ENCODE results near the gene ZNF536. TPM values are rescaled to one million over a fixed set of nuclear protein-coding genes. Genes with fewer than 3 reads are reported as not detected.
A peak's percentile ranks its signal among the peaks of the same experiment; 100 is the strongest.

ZNF536 gene
- total and polyA plus RNA-seq, 2 of the 4 experiments (the other 2 are of a cell fraction), result not detected

DNA sequence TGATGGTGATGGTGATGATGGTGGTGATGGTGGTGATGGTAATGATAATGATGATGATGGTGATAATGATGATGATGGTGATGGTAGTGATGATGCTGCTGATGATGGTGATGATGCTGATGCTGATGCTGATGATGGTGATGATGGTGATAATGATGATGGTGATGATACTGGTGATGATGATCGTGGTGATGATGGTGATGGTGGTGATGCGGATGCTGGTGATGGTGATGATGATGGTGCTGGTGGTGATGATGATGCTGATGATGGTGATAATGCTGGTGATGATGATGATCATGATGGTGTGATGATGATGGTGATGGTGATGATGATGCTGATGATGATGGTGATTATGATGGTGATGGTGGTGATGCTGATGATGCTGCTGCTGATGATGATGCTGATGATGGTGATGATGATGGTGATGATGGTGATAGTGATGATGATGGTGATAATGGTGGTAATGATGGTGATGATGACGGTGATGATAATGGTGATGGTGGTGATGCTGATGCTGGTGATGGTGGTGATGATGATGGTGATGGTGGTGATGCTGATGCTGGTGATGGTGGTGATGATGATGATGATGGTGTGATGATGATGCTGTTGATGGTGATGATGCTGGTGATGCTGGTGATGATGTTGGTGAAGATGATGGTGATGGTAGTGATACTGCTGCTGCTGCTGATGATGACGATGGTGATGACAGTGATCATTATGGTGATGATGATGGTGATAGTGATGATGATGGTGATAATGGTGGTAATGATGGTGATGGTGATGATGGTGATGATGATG, 62.8 kb downstream of the ZNF536 start:
- Histone ChIP-seq H4K8ac (ENCODE audit: low read depth in 2 of 2, low read length in 2 of 2) (no peak overlapping the region), H4K5ac (ENCODE audit: low read depth, low read length) (no peak overlapping the region), H3K27ac (ENCODE audit: insufficient read depth, low read length) (no peak overlapping the region), H2AK5ac (ENCODE audit: low read depth, low read length) (no peak overlapping the region), H2BK5ac (ENCODE audit: low read depth, low read length, poor library complexity, severe bottlenecking) (peak overlapping the region; percentile 13), H3K4me2 (ENCODE audit: low read depth, low read length) (no peak overlapping the region), H3K27me3 (ENCODE audit: control insufficient read depth, insufficient read depth, low read length) (no peaks in the 10 kb centered on the region), H3K9me1 (ENCODE audit: insufficient read depth, low read length) (no peaks in the 10 kb centered on the region), H2BK15ac (ENCODE audit: low read depth, low read length) (no peak overlapping the region), H3K4me1 (ENCODE audit: control insufficient read depth, insufficient read depth, low read length) (no peaks in the 10 kb centered on the region), H3K36me3 (ENCODE audit: control insufficient read depth, insufficient read depth, low read length) (no peaks in the 10 kb centered on the region), H4K20me1 (ENCODE audit: insufficient read depth, low read length) (no peaks in the 10 kb centered on the region), H4K91ac (ENCODE audit: insufficient read depth, low read depth, low read length) (no peak overlapping the region), H3K23ac (ENCODE audit: low read depth, low read length) (no peak overlapping the region), H3K14ac (replicated peaks; ENCODE audit: low read depth, low read length) (no peak overlapping the region), H3K56ac (ENCODE audit: extremely low read depth, insufficient read depth, low read length) (no peak overlapping the region), H3K9ac (ENCODE audit: low read depth, low read length) (no peak overlapping the region), H2AK9ac (replicated peaks; ENCODE audit: low read depth, low read length, poor library complexity) (no peak overlapping the region), H3K79me1 (ENCODE audit: low read depth in 1 of 2, low read length in 2 of 2) (no peaks in the 10 kb centered on the region), H3K4me3 (ENCODE audit: insufficient read depth, low read depth, low read length) (no peak overlapping the region), H3K4ac (ENCODE audit: low read depth, low read length) (no peak overlapping the region), H3K18ac (ENCODE audit: low read depth, low read length) (no peak overlapping the region), H2BK20ac (ENCODE audit: low read depth, low read length) (no peak overlapping the region), H2BK120ac (ENCODE audit: low read depth, low read length) (no peak overlapping the region), H2AFZ (replicated peaks; ENCODE audit: low read length, poor library complexity) (no peak overlapping the region), H3K9me3 (ENCODE audit: control insufficient read depth, insufficient read depth, low read length) (peaks cover 37% of the 10 kb centered on the region)
- ATAC-seq (ENCODE audit: low read depth) (no peak), DNase-seq (no peak)
- no peak for TF ChIP-seq RCOR1 (IDR thresholded peaks at IDR 0.05; ENCODE audit: insufficient replicate concordance, low read length)
- dilution Hi-C loops (cut with HindIII; ENCODE audit: low sequenced_read_pairs, unreplicated experiment) (no loop called here), in situ Hi-C loops (cut with MboI; ENCODE audit: low sequenced_read_pairs) (no loop called here), intact Hi-C loops (cut with micrococcal nuclease) (no loop called here)
- POLR2A ChIA-PET (ENCODE audit: unreplicated experiment), result no interaction called here
- CTCF ChIA-PET, result no interaction called here
- 60% methylated on average over 4 of the region's 4 CpGs; no CpG with 5 or more reads in 1 of the 2 experiments for WGBS, 2 experiments (ENCODE audit: extremely low coverage in 2 of 2, insufficient read length in 1 of 2)
- BruUV-seq (replicated peaks), result no TSS peak

Data from IMR-90 (cell line).